ENCODE data around the gene SCAPER.

DNA sequence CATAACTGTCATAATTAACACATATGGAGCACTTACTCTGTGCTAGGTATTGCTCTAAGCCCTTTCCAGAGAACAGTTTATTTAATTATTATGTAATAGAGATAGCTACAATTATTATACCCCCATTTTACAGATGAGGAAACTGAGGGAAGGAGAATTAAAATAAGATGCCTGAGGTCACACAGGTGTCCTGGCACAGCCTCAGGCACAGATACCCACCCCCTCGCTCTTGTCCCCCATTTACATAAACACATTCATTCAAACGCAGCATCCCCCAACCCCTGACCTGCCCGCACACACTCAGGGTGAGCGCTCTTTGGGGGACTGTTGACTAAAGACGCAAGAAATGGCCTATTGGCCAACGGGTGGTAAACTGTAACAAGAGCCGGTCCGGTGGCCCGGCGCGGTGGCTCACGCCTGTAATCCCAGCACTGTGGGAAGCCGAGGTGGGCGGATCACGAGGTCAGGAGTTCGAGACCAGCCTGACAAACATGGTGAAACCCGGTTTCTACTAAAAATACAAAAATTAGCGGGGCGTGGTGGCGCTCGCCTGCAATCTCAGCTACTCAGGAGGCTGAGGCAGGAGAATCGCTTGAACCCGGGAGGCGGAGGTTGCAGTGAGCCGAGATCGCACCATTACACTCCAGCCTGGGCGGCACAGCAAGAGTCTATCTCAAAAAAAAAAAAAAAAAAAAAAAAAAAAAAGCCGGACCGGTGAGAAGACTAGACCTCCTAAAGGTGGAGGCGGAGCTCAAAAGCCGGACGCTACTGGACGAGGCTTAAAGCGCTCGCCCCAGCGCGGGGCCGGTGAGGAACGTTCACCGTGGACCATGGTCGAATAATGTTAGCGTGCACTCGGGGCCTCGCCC lies 570.5 kb downstream of the SCAPER start:
- TF ChIP-seq CTCF (conservative IDR thresholded peaks at IDR 0.05; ENCODE audit: low read length): no peak
- TF ChIP-seq EZH2phosphoT487 (IDR thresholded peaks at IDR 0.05; ENCODE audit: borderline replicate concordance, low read depth, low read length): no peak

Data from OCI-LY7 (cell line).